ENCODE data around the gene ANKRD53.

GRCh38 chr2:70988726-70989648 is 10.6 kb downstream of the ANKRD53 start:
- TF ChIP-seq POLR2AphosphoS5 (IDR thresholded peaks at IDR 0.05; ENCODE audit: low read depth, low read length) (no peak), POU2F2 (IDR thresholded peaks at IDR 0.05; ENCODE audit: low read depth, low read length) (no peak), POLR2A (IDR thresholded peaks at IDR 0.05; ENCODE audit: low read depth, low read length) (no peak), TAF1 (IDR thresholded peaks at IDR 0.05; ENCODE audit: low read depth, low read length) (no peak), SPI1 (IDR thresholded peaks at IDR 0.05; ENCODE audit: low read depth, low read length) (no peak)

All from GM12891 (cell line).